GM10248 (cell line): ENCODE data around the gene ATP10B.

Source experiments
- CTCF ChIA-PET: fragments of 300-600 bp; sonication (Branson Sonifier 250); formaldehyde crosslinking; extraction: SDS; loops from one replicate; lab custom pipeline; 2021; ENCODE audit warnings: antibody characterized with exemption; lab: Yijun Ruan, JAX
- POLR2A ChIA-PET: fragments of 350-650 bp; sonication (Branson Sonifier 250); formaldehyde crosslinking; extraction: SDS; loops from one replicate; lab custom pipeline; 2020; ENCODE audit warnings: antibody characterized with exemption; lab: Yijun Ruan, JAX
- DNase-seq: peaks from one replicate; pipeline ENCODE4 v3.0.0; 2012; ENCODE audit errors: extremely low spot score
- CTCF ChIP-seq: IDR thresholded peaks from 2 replicates; pipeline ENCODE4 v1.5.1; 2012; ENCODE audit warnings: mild to moderate bottlenecking, low read depth; ENCODE audit errors: extremely low read depth, missing control alignments, control extremely low read depth

ATP10B gene

GRCh38 chr5:160787240-160787639 lies 64.8 kb downstream of the ATP10B start:
- ChIA-PET POLR2A (no interaction called here), CTCF (interaction anchor here (1.2 to 3.2 kb wide), 7 partner anchors 9 to 348 kb away, joined by 3 to 24 read pairs (median 5); no protein-coding TSS in a partner anchor)
- DNase-seq = no peak
- TF ChIP-seq CTCF = peak; percentile 41

GRCh38 chr5:160774666-160775315 lies 77.2 kb downstream of the ATP10B start:
- ChIA-PET CTCF (no interaction called here), POLR2A (no interaction called here)
- TF ChIP-seq CTCF = no peak
- DNase-seq = no peak

- no peak for DNase-seq
- CTCF ChIA-PET = interaction anchor here (0.8 to 1.4 kb wide), 3 partner anchors 9 to 24 kb away, joined by 3 read pairs; no protein-coding TSS in a partner anchor
- no peak for TF ChIP-seq CTCF
- POLR2A ChIA-PET = no interaction called here
Observed at GRCh38 chr5:160773646-160774410, 78.2 kb downstream of the ATP10B start.

GRCh38 chr5:160772854-160773253 lies 79.2 kb downstream of the ATP10B start:
- CTCF ChIA-PET = interaction anchor here (0.8 to 1.4 kb wide), 3 partner anchors 8 to 23 kb away, joined by 3 read pairs; no protein-coding TSS in a partner anchor

GRCh38 chr5:160770718-160771117 lies 81.3 kb downstream of the ATP10B start:
- CTCF ChIA-PET = interaction anchor here (1.2 kb wide), 1 partner anchor 12 kb away, joined by 4 read pairs; no protein-coding TSS in a partner anchor
- no peak for DNase-seq
- no peak for TF ChIP-seq CTCF
- POLR2A ChIA-PET = no interaction called here

More at GRCh38 chr5:160772854-160773253, 79.2 kb downstream of the ATP10B start:
- no peak for DNase-seq
- TF ChIP-seq CTCF = no peak
- POLR2A ChIA-PET = no interaction called here

- DNase-seq = no peak
- no peak for TF ChIP-seq CTCF
- POLR2A ChIA-PET = no interaction called here
- CTCF ChIA-PET = interaction anchor here (1.5 kb wide), 1 partner anchor 8 kb away, joined by 4 read pairs; no protein-coding TSS in a partner anchor
Observed at GRCh38 chr5:160769301-160769700, 82.7 kb downstream of the ATP10B start.
